ENCODE measurements around the gene DNASE2B. TPM values are rescaled to one million over a fixed set of nuclear protein-coding genes. Genes with fewer than 3 reads are reported as not detected.
A peak's percentile ranks its signal among the peaks of the same experiment; 100 is the strongest.

The DNASE2B gene
- total RNA-seq, 1 donor from 2014 or later = 21.7 TPM

DNA sequence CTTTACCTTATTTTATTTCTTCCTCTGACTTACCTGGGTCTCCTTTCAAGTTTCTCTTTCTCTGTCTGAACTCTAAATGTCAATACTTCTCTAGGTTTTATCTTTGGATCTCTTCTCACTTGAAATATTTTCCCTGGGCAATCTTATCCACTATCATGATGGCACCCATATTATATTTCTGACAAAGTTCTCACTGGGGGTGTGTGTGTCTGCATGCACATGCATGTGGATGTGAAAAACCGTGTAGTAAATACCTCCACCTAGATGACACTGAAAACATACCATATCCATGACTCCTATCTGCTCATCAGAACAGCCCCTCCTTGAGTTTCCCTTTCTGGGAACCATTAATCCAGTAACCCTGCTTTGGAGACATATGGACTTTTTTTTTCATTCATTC is 30.9 kb downstream of the DNASE2B start:
- H3K27me3 ChIP-seq = no peaks in the 10 kb centered on the region
- TF ChIP-seq, protein P1, sequence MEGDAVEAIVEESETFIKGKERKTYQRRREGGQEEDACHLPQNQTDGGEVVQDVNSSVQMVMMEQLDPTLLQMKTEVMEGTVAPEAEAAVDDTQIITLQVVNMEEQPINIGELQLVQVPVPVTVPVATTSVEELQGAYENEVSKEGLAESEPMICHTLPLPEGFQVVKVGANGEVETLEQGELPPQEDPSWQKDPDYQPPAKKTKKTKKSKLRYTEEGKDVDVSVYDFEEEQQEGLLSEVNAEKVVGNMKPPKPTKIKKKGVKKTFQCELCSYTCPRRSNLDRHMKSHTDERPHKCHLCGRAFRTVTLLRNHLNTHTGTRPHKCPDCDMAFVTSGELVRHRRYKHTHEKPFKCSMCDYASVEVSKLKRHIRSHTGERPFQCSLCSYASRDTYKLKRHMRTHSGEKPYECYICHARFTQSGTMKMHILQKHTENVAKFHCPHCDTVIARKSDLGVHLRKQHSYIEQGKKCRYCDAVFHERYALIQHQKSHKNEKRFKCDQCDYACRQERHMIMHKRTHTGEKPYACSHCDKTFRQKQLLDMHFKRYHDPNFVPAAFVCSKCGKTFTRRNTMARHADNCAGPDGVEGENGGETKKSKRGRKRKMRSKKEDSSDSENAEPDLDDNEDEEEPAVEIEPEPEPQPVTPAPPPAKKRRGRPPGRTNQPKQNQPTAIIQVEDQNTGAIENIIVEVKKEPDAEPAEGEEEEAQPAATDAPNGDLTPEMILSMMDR (IDR thresholded peaks at IDR 0.05) = no peak
- H3K27ac ChIP-seq = no peak overlapping the region
- intact Hi-C loops (cut with DNase I) = no loop called here
- DNase-seq (no peak), ATAC-seq (no peak)
- H3K4me1 ChIP-seq = no peaks in the 10 kb centered on the region
- no peaks in the 10 kb centered on the region for H3K36me3 ChIP-seq
- H3K4me3 ChIP-seq = no peak overlapping the region
- H3K9me3 ChIP-seq = peaks cover 6% of the 10 kb centered on the region

DNA sequence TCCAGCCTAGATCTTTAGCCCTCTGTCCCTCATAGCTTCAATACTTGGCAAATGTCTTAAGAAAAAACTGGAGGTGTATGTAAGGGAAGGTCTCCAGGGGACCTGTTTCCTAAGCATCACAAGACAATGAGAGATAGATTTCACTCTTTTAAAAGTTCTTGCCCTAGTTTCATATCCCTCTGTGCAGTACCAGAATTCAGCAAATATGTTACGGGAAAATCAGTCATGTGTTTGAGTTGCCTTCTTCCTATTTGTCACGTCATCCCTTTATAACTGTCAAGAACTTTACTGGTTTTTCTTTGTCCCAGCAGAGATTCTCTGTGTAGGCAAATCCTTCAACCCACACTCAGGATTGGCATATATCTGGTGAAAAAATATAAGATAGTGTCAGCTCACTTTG is 32.3 kb downstream of the DNASE2B start:
- intact Hi-C loops (cut with DNase I) = loop anchor here (10.0 kb wide), 1 partner anchor 296 kb away; no protein-coding TSS in a partner anchor
- ATAC-seq = peak; percentile 65

DNA sequence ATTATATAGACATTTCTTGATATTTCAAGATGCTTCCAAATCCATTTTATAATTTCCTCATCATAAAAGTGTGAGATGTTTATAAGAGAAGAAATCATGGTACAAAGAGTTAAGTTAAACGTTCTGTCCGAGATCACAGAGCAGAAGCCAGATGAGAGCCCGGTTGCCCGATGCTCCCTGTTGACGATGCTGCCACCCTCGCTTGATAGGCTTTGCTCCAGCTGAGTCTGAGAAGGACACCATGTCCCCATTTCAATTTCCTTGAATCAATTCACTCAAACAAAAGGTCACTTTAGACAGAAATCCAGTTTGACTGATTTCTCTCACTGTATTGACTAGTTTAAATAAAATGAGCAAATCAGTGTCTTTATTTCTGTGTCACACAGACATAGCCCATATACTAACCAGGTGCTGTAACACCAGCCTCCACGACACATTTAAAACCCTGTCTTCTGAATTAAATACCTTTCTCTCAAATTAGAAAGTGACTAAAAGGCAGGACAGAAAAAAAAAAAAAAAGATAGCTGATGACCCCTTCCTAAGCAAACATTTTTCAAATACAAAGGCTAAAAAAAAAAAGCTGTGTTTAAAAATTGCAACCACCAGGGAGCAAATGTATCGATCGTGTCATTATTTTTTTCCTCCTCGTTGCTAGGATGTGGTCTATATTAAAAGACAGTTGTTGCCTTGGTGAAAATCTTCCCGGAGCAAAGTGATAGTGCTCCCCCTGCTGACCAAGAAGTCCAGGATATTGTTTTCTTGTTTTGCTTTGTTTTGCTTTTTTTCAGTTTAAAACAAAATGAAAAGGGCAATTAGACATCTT is 35.2 kb downstream of the DNASE2B start:
- Histone ChIP-seq H3K36me3 (no peaks in the 10 kb centered on the region), H3K27ac (no peak overlapping the region), H3K4me3 (peak overlapping the region; percentile 19), H3K9me3 (peaks cover 6% of the 10 kb centered on the region), H3K4me1 (peaks cover 6% of the 10 kb centered on the region), H3K27me3 (no peaks in the 10 kb centered on the region)
- TF ChIP-seq, protein P1 (IDR thresholded peaks at IDR 0.05) = peak; percentile 77
- DNase-seq (no peak), ATAC-seq (peak; percentile 82)
- intact Hi-C loops (cut with DNase I) = loop anchor here (10.0 kb wide), 1 partner anchor 299 kb away; no protein-coding TSS in a partner anchor

More for the DNA sequence above, 32.3 kb downstream of the DNASE2B start:
- Histone ChIP-seq H3K36me3 (no peaks in the 10 kb centered on the region), H3K4me1 (no peaks in the 10 kb centered on the region), H3K27ac (no peak overlapping the region), H3K27me3 (no peaks in the 10 kb centered on the region), H3K4me3 (no peak overlapping the region), H3K9me3 (peaks cover 6% of the 10 kb centered on the region)
- TF ChIP-seq, protein P1 (IDR thresholded peaks at IDR 0.05) = no peak
- no peak for DNase-seq

DNA sequence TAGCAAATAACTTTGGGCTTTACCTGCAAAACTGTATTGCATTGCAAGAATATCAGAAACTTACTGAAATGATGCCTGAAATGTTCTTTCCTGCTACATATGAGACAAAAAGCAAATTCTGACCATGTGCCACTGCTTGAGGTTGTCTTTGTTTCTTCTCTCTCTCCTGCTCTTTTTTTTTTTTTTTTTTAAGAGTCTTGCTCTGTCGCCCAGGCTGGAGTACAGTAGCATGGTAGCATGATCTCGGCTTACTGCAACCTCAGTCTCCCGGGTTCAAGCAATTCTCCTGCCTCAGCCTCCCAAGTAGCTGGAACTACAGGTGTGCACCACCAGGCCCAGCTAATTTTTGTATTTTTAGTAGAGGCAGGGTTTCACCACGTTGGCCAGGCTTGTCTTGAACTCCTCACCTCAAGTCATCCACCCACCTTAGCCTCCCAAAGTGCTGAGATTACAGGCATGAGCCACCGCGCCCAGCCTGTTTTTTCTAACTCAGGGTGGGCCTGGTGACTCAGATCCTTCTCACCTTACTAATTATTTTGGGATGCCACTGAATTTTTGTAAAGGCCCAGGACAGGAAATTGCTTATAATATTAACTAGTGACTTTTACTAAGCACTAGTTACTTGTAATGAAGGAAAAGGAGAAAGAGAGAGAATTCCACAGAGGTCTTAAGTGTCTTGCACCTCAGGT is 35.9 kb downstream of the DNASE2B start:
- intact Hi-C loops (cut with DNase I) = loop anchor here (10.0 kb wide), 1 partner anchor 299 kb away; no protein-coding TSS in a partner anchor
- Histone ChIP-seq H3K27ac (no peak overlapping the region), H3K27me3 (no peaks in the 10 kb centered on the region)

DNA sequence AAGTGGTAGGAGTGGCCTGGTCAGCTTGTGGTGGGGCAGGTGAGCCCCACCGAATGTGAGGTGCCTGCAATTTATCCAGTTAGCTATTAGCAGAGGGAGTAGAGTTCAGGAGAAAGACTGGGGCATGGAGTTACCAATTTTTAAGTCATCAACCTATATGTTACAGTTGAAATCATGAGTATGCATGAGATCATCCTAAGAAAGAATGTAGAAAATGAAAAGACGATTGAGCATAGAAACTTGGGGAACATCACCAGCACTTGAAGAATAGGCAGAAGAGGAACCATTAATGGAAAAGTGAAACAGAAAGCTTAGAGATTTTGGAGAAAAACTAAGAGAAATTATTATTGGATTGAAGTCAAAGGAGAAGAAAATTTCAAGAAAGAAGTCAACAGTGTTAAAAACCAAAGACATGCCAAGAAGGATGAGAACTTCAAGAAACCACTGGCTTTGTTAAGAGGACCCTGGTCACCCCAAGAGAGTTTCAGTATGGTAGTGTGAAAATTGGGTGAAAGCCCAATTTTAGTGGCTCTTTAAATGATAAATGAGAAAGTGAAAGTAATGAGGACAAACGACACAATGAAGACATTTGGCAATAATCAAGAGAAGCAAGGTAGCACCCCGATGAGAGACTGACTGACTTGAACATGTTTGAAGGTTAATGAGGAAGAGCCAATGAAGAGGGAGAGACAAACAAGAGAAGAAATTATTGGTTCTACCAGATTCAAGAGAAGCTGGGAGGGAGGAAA is 36.7 kb downstream of the DNASE2B start:
- Histone ChIP-seq H3K36me3 (no peaks in the 10 kb centered on the region), H3K9me3 (peaks cover 2% of the 10 kb centered on the region), H3K27me3 (no peaks in the 10 kb centered on the region), H3K4me1 (peaks cover 6% of the 10 kb centered on the region), H3K4me3 (no peak overlapping the region), H3K27ac (peak overlapping the region; percentile 74)
- TF ChIP-seq, protein P1 (IDR thresholded peaks at IDR 0.05) = no peak
- intact Hi-C loops (cut with DNase I) = loop anchor here (10.0 kb wide), 1 partner anchor 300 kb away; no protein-coding TSS in a partner anchor
- ATAC-seq (no peak), DNase-seq (no peak)

More for the DNA sequence above, 35.9 kb downstream of the DNASE2B start:
- ATAC-seq (no peak), DNase-seq (no peak)
- H3K9me3 ChIP-seq = peaks cover 6% of the 10 kb centered on the region
- peaks cover 6% of the 10 kb centered on the region for H3K4me1 ChIP-seq
- TF ChIP-seq, protein P1 (IDR thresholded peaks at IDR 0.05) = peak; percentile 3
- H3K4me3 ChIP-seq = no peak overlapping the region
- no peaks in the 10 kb centered on the region for H3K36me3 ChIP-seq
